Hepatocyte (in vitro differentiated cells): ENCODE data around the gene CHN1.

Experiments used
- CTCF ChIP-seq: fragments of 200-600 bp; sonication (generic); IDR thresholded peaks from 2 replicates; pipeline ENCODE4 v1.5.1; 2016; ENCODE audit warnings: antibody characterized with exemption, mild to moderate bottlenecking; ENCODE audit not compliant: poor library complexity
- EZH2phosphoT487 ChIP-seq: fragments of 200-600 bp; sonication (generic); IDR thresholded peaks from one replicate; pipeline ENCODE4 v1.6.1; 2018; ENCODE audit warnings: antibody characterized with exemption, mild to moderate bottlenecking, low read depth, moderate library complexity; ENCODE audit not compliant: unreplicated experiment, severe bottlenecking

DNA sequence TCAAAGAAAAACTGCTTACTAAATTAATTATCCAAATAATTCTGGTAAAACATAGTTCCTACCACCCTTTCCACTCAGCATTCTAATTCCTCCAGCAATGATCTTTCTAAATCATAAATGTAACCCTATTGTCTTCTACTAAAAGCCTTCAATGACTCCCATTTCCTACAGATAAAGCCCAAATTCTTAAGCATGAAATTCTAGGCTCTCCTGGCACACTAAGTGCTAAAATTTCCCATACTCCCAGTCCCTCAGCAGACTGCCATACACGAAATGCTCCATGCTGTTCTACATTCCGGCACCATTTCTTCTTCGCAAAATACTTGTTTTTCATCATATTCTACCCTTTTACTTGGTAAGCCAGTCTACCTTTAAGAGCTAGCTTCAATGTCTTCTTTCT, 96.9 kb downstream of the CHN1 start:
- TF ChIP-seq EZH2phosphoT487 (no peak), CTCF (no peak)
